ENCODE data around the gene ADAMTS20.

DNA sequence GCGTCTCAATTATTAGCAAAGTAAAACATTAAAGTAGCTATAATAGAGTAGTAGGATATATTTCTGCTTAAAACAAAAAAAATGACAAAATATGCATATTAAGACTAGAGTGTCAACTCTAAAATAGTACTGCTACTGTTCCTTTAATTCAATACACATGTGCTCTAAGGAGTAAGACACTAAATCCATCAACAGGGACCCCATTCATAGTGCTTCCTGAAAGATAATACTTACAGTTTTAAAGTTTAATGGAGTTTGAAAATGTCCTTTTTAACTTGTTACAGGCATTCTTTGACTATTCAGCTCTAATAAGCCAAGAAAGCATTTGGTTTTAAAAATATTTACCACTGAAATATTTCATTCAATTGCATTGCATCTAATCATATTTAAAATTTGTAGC is 145.2 kb downstream of the ADAMTS20 start:
- TF ChIP-seq POLR2AphosphoS5 (IDR thresholded peaks at IDR 0.05; ENCODE audit: low read depth, low read length) (no peak), POLR2A (IDR thresholded peaks at IDR 0.05; ENCODE audit: low read depth, low read length) (no peak), TAF1 (IDR thresholded peaks at IDR 0.05; ENCODE audit: borderline replicate concordance, low read depth, low read length) (no peak)

Measured in GM12892 (cell line).